AG04449 (cell line): Measurements from ENCODE around the gene IFNA21.

Source experiments
- CTCF ChIA-PET: fragments of 350-600 bp; formaldehyde crosslinking; extraction: SDS; loops from one replicate; lab custom pipeline; 2021; ENCODE audit warnings: antibody characterized with exemption; lab: Yijun Ruan, JAX
- POLR2A ChIA-PET: fragments of 400-600, 350-600 bp; formaldehyde crosslinking; extraction: SDS; loops from one replicate; lab custom pipeline; 2020; ENCODE audit warnings: antibody characterized with exemption, inconsistent platforms; lab: Yijun Ruan, JAX
- DNase-seq: peaks from one replicate; pipeline ENCODE4 v3.0.0-alpha.2; 2010; ENCODE audit warnings: low read depth, low spot score
- H3K4me3 ChIP-seq: 2 replicates; pipeline ENCODE4 v1.5.1; 2011; ENCODE audit warnings: low read depth, mild to moderate bottlenecking, control low read depth, low read length
- CTCF ChIP-seq: IDR thresholded peaks from one replicate; pipeline ENCODE4 v1.5.1; 2011; ENCODE audit warnings: mild to moderate bottlenecking, moderate library complexity, low read length, control low read depth, inconsistent platforms; ENCODE audit not compliant: insufficient read depth; ENCODE audit errors: missing control alignments

The IFNA21 gene

GRCh38 chr9:21155501-21155900 lies 11.0 kb downstream of the IFNA21 start:
- DNase-seq = no peak
- H3K4me3 ChIP-seq = no peak overlapping the region
- CTCF ChIA-PET = no interaction called here
- TF ChIP-seq CTCF = no peak
- POLR2A ChIA-PET = no interaction called here

GRCh38 chr9:21154018-21154608 lies 12.3 kb downstream of the IFNA21 start:
- no peak for DNase-seq
- no peak overlapping the region for H3K4me3 ChIP-seq
- no peak for TF ChIP-seq CTCF
- ChIA-PET POLR2A (no interaction called here), CTCF (no interaction called here)

GRCh38 chr9:21153336-21154017 lies 13.0 kb downstream of the IFNA21 start:
- CTCF ChIA-PET = interaction anchor here (0.6 kb wide), 1 partner anchor 219 kb away, joined by 3 read pairs; no protein-coding TSS in a partner anchor
- no peak overlapping the region for H3K4me3 ChIP-seq
- no peak for TF ChIP-seq CTCF
- POLR2A ChIA-PET = no interaction called here
- no peak for DNase-seq

GRCh38 chr9:21144603-21145002 lies 21.9 kb downstream of the IFNA21 start:
- POLR2A ChIA-PET = no interaction called here
- H3K4me3 ChIP-seq = no peak overlapping the region
- CTCF ChIA-PET = no interaction called here

GRCh38 chr9:21141427-21141882 lies 25.0 kb downstream of the IFNA21 start, which contains the start of gene IFNW1:
IFNW1 (minus strand) TSS chr9:21141832; CDS start chr9:21141570, 262 bp downstream.
- POLR2A ChIA-PET = no interaction called here
- no peak for TF ChIP-seq CTCF
- no peak for DNase-seq
- H3K4me3 ChIP-seq = no peak within 1 kb of the TSS
- CTCF ChIA-PET = no interaction called here

More at GRCh38 chr9:21144603-21145002, 21.9 kb downstream of the IFNA21 start:
- TF ChIP-seq CTCF = no peak
- no peak for DNase-seq

- H3K4me3 ChIP-seq = no peak overlapping the region
- ChIA-PET CTCF (no interaction called here), POLR2A (no interaction called here)
- TF ChIP-seq CTCF = no peak
- no peak for DNase-seq
Observed at GRCh38 chr9:21137020-21137419, 29.4 kb downstream of the IFNA21 start.
